GM12874 (cell line): ENCODE data around the gene AFF1.

ENCODE experiments used
- CTCF ChIP-seq: IDR thresholded peaks from 2 replicates; pipeline ENCODE4 v1.5.1; 2011; ENCODE audit warnings: low read depth, mild to moderate bottlenecking, control low read depth, low read length, moderate library complexity; ENCODE audit not compliant: insufficient read depth

AFF1 gene

GRCh38 chr4:86910820-86911684, 23.8 kb upstream of the AFF1 start:
- no peak for TF ChIP-seq CTCF

GRCh38 chr4:86916392-86916791, 18.4 kb upstream of the AFF1 start:
- no peak for TF ChIP-seq CTCF

GRCh38 chr4:86917212-86918039, 17.4 kb upstream of the AFF1 start:
- no peak for TF ChIP-seq CTCF

GRCh38 chr4:86918539-86919072, 16.2 kb upstream of the AFF1 start:
- TF ChIP-seq CTCF = no peak

- no peak for TF ChIP-seq CTCF
Observed at GRCh38 chr4:86919561-86920223, 15.1 kb upstream of the AFF1 start.

- TF ChIP-seq CTCF = no peak
Observed at GRCh38 chr4:86921608-86922252, 13.1 kb upstream of the AFF1 start.

GRCh38 chr4:86924811-86925210, 10.0 kb upstream of the AFF1 start:
- TF ChIP-seq CTCF = no peak
